ENCODE results near the gene CEP350.

DNA sequence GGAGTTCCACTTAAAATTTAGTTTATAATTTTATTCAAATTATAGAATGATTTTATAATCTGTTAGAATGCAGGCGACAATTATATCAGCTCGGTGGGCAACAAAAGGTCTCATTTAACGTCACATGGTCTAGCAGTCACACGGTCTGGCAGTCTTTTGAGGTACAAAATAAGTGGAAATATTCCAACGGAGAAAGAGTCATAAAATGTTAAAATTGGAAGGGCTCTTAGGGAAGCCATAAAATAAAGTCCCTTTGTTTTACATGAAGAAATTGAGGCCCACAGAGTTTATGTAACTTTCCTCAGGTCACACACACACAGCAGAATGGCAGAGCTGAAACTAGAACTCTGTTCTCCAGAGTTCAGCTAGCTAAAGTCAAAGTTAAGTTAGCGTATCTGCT, 115.7 kb downstream of the CEP350 start:
- TF ChIP-seq CHD2 (IDR thresholded peaks at IDR 0.05; ENCODE audit: low read length, partially characterized antibody): no peak
- no peak for TF ChIP-seq JUN (IDR thresholded peaks at IDR 0.05)
- no peak for TF ChIP-seq POLR2AphosphoS2 (conservative IDR thresholded peaks at IDR 0.05; ENCODE audit: low read length)
- TF ChIP-seq, protein P1, sequence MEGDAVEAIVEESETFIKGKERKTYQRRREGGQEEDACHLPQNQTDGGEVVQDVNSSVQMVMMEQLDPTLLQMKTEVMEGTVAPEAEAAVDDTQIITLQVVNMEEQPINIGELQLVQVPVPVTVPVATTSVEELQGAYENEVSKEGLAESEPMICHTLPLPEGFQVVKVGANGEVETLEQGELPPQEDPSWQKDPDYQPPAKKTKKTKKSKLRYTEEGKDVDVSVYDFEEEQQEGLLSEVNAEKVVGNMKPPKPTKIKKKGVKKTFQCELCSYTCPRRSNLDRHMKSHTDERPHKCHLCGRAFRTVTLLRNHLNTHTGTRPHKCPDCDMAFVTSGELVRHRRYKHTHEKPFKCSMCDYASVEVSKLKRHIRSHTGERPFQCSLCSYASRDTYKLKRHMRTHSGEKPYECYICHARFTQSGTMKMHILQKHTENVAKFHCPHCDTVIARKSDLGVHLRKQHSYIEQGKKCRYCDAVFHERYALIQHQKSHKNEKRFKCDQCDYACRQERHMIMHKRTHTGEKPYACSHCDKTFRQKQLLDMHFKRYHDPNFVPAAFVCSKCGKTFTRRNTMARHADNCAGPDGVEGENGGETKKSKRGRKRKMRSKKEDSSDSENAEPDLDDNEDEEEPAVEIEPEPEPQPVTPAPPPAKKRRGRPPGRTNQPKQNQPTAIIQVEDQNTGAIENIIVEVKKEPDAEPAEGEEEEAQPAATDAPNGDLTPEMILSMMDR (IDR thresholded peaks at IDR 0.05): no peak
- TF ChIP-seq RNF2 (IDR thresholded peaks at IDR 0.05; ENCODE audit: borderline replicate concordance, low read depth): no peak
- TF ChIP-seq, protein P2, sequence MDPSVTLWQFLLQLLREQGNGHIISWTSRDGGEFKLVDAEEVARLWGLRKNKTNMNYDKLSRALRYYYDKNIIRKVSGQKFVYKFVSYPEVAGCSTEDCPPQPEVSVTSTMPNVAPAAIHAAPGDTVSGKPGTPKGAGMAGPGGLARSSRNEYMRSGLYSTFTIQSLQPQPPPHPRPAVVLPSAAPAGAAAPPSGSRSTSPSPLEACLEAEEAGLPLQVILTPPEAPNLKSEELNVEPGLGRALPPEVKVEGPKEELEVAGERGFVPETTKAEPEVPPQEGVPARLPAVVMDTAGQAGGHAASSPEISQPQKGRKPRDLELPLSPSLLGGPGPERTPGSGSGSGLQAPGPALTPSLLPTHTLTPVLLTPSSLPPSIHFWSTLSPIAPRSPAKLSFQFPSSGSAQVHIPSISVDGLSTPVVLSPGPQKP (IDR thresholded peaks at IDR 0.05; ENCODE audit: low read depth, low read length): no peak
- TF ChIP-seq CEBPB (IDR thresholded peaks at IDR 0.05): no peak
- TF ChIP-seq EP300 (IDR thresholded peaks at IDR 0.05): no peak
- TF ChIP-seq POLR2A (IDR thresholded peaks at IDR 0.05; ENCODE audit: low read length): no peak
- TF ChIP-seq RCOR1 (IDR thresholded peaks at IDR 0.05; ENCODE audit: low read depth, low read length): no peak
- TF ChIP-seq CBX2 (IDR thresholded peaks at IDR 0.05; ENCODE audit: borderline replicate concordance, low read depth): no peak
- TF ChIP-seq, protein P3, sequence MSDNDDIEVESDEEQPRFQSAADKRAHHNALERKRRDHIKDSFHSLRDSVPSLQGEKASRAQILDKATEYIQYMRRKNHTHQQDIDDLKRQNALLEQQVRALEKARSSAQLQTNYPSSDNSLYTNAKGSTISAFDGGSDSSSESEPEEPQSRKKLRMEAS (IDR thresholded peaks at IDR 0.05): no peak
- no peak for TF ChIP-seq JUNB (IDR thresholded peaks at IDR 0.05)
- no peak for TF ChIP-seq CHD4 (IDR thresholded peaks at IDR 0.05; ENCODE audit: borderline replicate concordance)

All from A549 (cell line).